ENCODE measurements around the gene VIPAS39.

The VIPAS39 gene

DNA sequence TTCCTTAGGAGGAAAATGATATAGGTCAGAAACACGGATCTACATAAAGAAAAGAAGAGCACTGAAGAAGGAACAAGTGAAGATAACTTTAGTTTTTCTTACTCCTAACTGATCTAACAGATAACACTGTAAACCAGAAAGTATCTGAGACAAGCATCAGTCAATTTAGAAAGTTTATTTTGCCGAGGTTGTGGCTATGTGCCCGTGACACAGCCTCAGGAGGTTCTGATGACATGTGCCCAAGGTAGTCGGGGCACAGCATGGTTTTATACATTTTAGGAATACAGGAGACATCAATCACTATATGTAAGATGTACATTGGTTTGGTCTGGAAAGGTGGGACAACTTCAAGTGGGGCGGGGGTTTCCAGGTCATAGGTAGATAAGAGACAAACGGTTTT, 57.2 kb downstream of the VIPAS39 start:
- DNase-seq = no peak

- DNase-seq = no peak
These were observed 67.2 kb downstream of the VIPAS39 start for GRCh38 chr14:77390188-77390587.

- no peak for DNase-seq
These were observed 78.7 kb downstream of the VIPAS39 start for GRCh38 chr14:77378701-77379100.

DNA sequence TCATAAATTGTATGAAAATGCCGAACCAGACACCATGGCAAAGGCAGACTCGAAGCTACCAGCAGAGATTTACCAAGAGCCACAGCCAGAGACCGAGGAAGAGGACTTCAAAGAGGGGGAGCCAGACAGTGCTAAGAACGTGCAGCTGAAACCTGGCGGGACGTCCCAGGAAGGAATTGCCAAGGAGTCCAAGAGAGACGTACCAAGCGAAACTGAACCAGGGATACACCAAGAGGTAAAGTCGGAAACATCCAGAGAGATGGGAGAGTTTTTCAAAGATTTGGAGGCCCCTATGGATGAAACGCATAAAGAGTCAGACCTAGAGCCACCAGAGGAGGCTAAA, 79.9 kb downstream of the VIPAS39 start:
- DNase-seq = no peak

- peak; percentile 79 for DNase-seq
These were observed 80.5 kb downstream of the VIPAS39 start, which contains the start of the genes SAMD15 and TMED8 for GRCh38 chr14:77376771-77377501. Gene SAMD15 (plus strand): TSS chr14:77377379. CDS start chr14:77377419, 40 bp downstream. Gene TMED8 (minus strand): TSS chr14:77377094. CDS start chr14:77377053, 41 bp downstream.

All from activated gamma-delta T cell (primary cell).